ENCODE measurements around the gene CNOT9. TPM values are rescaled to one million over a fixed set of nuclear protein-coding genes. Genes with fewer than 3 reads are reported as not detected.
"Not testable (repeated sequence)": the region's sequence is repeated elsewhere in the genome, so short reads cannot be mapped to it uniquely, and the experiment has no call there.

CNOT9 gene
- 89.2 and 93.5 TPM in 2 replicates for total RNA-seq
- long read RNA-seq, full-length matches to known transcripts: 17 of 34 reads
- long read RNA-seq, partial matches to known transcripts: 12 of 34 reads
- long read RNA-seq, other reads (novel, unspliced or antisense): 5 of 34 reads

- H3K36me3 Mint-ChIP-seq (ENCODE audit: low read depth): no peaks in the 10 kb centered on the region
- DNase-seq (ENCODE audit: low read depth, low spot score): peak; percentile 100
- H3K27me3 Mint-ChIP-seq (ENCODE audit: low read depth): no peaks in the 10 kb centered on the region
- TF ChIP-seq CTCF (conservative IDR thresholded peaks at IDR 0.05): peak; percentile 12
- H3K9me3 Mint-ChIP-seq: no peaks in the 10 kb centered on the region
- H3K4me1 Mint-ChIP-seq: peaks cover 47% of the 10 kb centered on the region
- H3K27ac Mint-ChIP-seq (ENCODE audit: unreplicated experiment): peak within 1 kb of the TSS; percentile 100
- peak within 1 kb of the TSS; percentile 93 for H3K4me3 Mint-ChIP-seq
Observed at GRCh38 chr2:218568190-218569037, at the start of gene CNOT9, which contains the start of gene USP37. CNOT9 (plus strand) TSS chr2:218568839; CDS start chr2:218568955, 116 bp downstream. USP37 (minus strand) TSS chr2:218568351; CDS start chr2:218558653, 9,698 bp downstream.

GRCh38 chr2:218518876-218519275, 49.8 kb upstream of the CNOT9 start:
- no peaks in the 10 kb centered on the region for H3K27me3 Mint-ChIP-seq (ENCODE audit: low read depth)
- no peak overlapping the region for H3K4me3 Mint-ChIP-seq
- H3K9me3 Mint-ChIP-seq: peaks cover 8% of the 10 kb centered on the region
- H3K36me3 Mint-ChIP-seq (ENCODE audit: low read depth): peaks cover 56% of the 10 kb centered on the region
- H3K27ac Mint-ChIP-seq (ENCODE audit: unreplicated experiment): no peak overlapping the region
- DNase-seq (ENCODE audit: low read depth, low spot score): no peak
- H3K4me1 Mint-ChIP-seq: no peaks in the 10 kb centered on the region
- no peak for TF ChIP-seq CTCF (conservative IDR thresholded peaks at IDR 0.05)

- H3K4me1 Mint-ChIP-seq: no peaks in the 10 kb centered on the region
- H3K27ac Mint-ChIP-seq (ENCODE audit: unreplicated experiment): no peak overlapping the region
- TF ChIP-seq CTCF (conservative IDR thresholded peaks at IDR 0.05): no peak
- H3K9me3 Mint-ChIP-seq: peaks cover 13% of the 10 kb centered on the region
- H3K4me3 Mint-ChIP-seq: no peak overlapping the region
- H3K36me3 Mint-ChIP-seq (ENCODE audit: low read depth): peaks cover 62% of the 10 kb centered on the region
- no peaks in the 10 kb centered on the region for H3K27me3 Mint-ChIP-seq (ENCODE audit: low read depth)
- no peak for DNase-seq (ENCODE audit: low read depth, low spot score)
Observed at GRCh38 chr2:218523651-218524050, 45.0 kb upstream of the CNOT9 start.

GRCh38 chr2:218528409-218528808, 40.2 kb upstream of the CNOT9 start:
- not testable (repeated sequence) for H3K27me3 Mint-ChIP-seq (ENCODE audit: low read depth); H3K27ac Mint-ChIP-seq (ENCODE audit: unreplicated experiment); H3K4me1 Mint-ChIP-seq; DNase-seq (ENCODE audit: low read depth, low spot score); H3K4me3 Mint-ChIP-seq
- Mint-ChIP-seq H3K9me3 (peaks cover 16% of the 10 kb centered on the region), H3K36me3 (ENCODE audit: low read depth) (peaks cover 59% of the 10 kb centered on the region)

- Mint-ChIP-seq H3K4me1 (no peaks in the 10 kb centered on the region), H3K36me3 (ENCODE audit: low read depth) (peaks cover 44% of the 10 kb centered on the region), H3K27ac (ENCODE audit: unreplicated experiment) (no peak overlapping the region), H3K9me3 (peaks cover 11% of the 10 kb centered on the region), H3K4me3 (no peak overlapping the region), H3K27me3 (ENCODE audit: low read depth) (no peaks in the 10 kb centered on the region)
- DNase-seq (ENCODE audit: low read depth, low spot score): no peak
- no peak for TF ChIP-seq CTCF (conservative IDR thresholded peaks at IDR 0.05)
Observed at GRCh38 chr2:218529990-218530389, 38.6 kb upstream of the CNOT9 start.

Data from neural crest cell (in vitro differentiated cells).